DMS 273 (cell line): Measurements from ENCODE around the gene SPHKAP.
A peak's percentile ranks its signal among the peaks of the same experiment; 100 is the strongest.
"Not testable (repeated sequence)": the region's sequence is repeated elsewhere in the genome, so short reads cannot be mapped to it uniquely, and the experiment has no call there.

ENCODE experiments used
- DNase-seq: peaks from one replicate; lab custom pipeline; 2025; ENCODE audit not compliant: unreplicated experiment; lab: John Stamatoyannopoulos, UW

Gene SPHKAP

DNA sequence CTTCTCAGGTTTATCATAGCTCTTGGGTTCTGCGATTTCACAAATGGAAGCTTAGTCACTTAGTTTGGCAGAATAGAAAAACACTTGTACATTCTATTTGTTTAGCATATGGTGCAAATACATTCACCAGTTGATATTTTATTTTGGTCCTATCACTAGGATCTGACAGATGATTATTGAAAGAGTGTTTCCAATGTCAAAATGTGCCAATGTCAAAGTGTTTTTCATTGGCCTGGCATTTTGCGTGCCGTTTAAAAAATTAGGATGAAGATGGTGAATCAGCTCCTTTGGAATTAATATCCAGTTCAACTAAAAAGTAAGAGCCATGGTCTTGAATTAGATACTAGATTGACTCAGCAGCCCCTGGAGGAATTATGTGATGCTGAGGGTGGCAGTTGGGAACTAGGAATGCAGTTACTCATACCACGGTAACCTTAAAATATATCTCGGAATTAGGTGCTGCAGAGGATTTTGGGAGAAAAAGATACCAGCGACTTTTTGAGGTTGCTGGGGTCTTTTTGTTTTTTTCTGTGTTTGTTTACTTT lies 87.0 kb downstream of the SPHKAP start:
- DNase-seq = no peak

- DNase-seq = no peak
Measured at GRCh38 chr2:228092056-228092455, 89.4 kb downstream of the SPHKAP start.

DNA sequence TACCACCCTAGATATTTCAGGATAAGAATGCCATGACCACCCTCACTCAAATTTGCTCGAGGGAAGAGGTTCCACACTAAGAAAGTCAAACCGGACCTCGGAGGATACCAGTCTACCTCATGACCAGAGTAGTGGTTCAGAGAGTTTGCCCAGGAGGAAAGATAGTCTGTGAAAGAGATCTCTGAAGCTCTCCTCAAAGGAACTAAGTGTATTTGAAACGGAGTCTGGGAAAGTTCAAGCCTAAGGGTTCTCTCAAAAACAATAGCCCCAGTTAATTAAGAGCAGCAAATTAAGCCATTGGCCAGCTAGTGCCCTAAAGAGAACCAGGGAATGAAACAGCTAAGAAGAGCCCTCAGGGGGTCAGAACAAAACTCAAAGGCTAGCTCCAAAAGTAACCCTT lies 94.9 kb downstream of the SPHKAP start:
- no peak for DNase-seq

GRCh38 chr2:228084717-228085116 lies 96.8 kb downstream of the SPHKAP start:
- DNase-seq = no peak

DNA sequence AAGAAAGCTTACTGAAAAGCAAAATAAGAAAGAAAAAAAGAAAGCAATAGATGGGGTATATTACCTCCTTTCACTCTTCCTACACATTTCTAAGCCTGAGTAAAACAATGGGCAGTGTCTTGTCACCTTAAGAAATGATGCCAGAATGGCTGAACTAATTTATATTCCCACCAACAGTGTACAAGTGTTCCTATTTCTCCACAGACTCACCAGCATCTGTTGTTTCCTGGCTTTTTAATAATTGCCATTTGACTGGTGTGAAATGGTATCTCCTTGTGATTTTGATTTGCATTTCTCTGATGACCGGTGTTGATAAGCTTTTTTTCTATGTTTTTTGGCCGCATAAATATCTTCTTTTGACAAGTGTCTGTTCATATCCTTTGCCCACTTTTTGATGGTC lies 98.4 kb downstream of the SPHKAP start:
- DNase-seq = no peak

- DNase-seq = no peak
Measured at GRCh38 chr2:228082571-228082970, 98.9 kb downstream of the SPHKAP start.

DNA sequence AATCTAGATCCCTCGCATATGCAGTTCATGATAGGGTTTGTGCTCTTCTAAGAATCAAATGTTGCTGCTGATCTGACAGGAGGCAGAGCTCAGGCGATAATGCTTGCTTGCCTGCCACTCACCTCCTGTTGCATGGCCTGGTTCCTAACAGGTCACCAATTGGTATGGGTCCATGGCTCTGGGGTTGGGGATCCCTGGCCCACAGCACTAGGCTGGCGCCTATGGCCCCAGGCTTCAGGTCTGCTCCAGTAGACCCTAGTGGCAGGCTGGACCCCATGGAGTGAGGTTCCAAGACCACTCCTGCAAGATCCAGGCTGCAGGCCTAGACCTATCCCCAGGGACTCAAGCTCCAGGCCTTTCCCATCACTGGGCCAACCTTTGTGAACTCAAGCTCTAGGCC lies 102.3 kb downstream of the SPHKAP start:
- DNase-seq = no peak

- not testable (repeated sequence) for DNase-seq
Measured at GRCh38 chr2:228076695-228077094, 104.8 kb downstream of the SPHKAP start.

- DNase-seq = no peak
Measured at GRCh38 chr2:228072669-228073068, 108.8 kb downstream of the SPHKAP start.

DNA sequence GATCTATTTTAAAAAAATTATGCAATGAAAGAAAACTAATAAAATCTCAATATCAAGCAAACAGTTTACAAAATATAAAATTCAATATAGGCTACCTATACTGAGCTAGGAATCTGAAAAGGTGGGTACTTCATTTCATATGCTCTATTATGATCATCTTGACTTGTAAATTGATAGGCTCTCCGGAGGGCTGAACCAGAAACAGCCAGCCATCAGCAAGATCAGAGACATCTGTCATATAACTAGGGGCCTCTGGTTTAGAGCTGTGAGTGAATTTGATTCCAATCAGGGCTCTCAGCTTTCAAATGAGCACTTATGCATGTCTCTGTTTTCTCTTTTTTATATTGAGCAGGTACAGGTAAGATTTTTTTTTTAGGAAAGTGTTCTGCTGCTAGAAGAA lies 114.2 kb downstream of the SPHKAP start:
- DNase-seq = peak; percentile 7

DNA sequence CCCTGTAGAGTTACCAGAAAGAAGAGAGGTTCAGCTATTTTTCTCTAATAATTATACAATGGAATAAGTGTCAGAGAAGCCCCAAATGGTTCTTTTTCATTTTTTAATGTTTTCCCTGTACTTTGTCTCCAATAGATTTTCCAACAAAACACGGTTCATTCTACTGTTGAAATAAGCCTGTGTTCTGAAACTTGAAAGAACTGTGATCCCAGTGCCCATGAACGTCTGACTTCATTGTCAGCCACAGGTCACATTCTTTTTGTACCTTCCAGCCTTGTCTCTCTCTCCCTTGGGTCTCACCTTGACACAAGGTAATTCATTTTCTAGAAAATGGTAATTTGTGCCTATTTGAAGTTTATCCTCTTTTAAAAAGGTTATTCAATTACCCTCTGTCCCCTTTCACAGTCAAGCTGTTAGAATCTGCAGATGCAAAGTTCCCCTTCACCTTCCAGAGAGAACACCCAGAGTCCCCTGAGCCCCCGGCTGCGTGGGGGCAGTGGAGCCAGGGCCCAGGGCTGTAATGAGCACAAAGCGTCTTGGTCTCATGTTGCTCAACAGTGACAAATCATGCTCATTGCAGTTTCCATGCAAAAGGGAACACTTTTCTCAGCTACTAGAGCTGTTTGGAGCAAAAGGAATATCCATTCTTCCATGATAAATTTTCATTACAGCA lies 115.2 kb downstream of the SPHKAP start:
- DNase-seq = no peak

GRCh38 chr2:228065686-228066085 lies 115.8 kb downstream of the SPHKAP start:
- no peak for DNase-seq

DNA sequence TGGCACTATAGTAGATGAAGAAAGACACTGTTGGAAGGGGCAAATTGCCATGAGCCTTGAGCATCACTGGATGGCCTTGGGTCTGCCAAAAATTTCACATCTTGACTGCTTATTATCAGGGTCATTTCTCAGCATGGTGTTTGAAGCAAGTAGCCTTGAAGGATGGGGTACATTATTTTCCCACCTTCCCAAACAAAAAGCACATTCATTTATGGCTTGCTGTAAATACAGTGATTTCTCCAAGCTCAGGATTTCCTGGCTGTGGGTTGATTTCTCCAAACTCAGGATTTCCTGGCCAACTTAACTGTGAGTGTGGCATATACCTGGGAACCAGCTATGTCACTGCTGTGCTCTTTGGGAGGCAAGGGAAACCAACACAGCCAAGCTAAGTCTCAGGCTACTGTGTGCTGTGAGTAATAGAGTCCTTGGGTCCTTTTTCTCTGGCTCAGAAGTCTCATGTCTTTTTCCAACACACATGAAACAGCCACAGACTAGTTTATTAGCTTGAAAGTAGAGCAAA lies 116.6 kb downstream of the SPHKAP start:
- no peak for DNase-seq

- DNase-seq = no peak
Measured at GRCh38 chr2:228064024-228064423, 117.5 kb downstream of the SPHKAP start.

DNA sequence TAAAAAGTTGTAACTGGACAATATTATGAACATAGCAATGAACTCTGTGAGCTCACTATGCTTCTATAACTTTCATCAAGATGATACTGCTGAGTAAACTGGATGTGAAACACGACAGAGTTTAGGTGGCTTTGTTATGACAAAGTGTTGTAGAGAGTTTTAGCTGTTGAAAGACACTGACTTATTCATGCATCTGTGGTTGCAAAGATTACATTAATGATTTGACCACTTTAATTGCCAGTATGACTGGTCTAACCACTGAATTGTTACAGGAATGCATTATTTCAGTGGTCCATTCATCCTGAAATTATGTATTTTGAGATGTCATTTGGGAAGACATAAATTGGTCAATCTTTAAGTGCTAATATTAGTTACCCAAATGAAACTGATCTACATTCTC lies 117.9 kb downstream of the SPHKAP start:
- DNase-seq = no peak

DNA sequence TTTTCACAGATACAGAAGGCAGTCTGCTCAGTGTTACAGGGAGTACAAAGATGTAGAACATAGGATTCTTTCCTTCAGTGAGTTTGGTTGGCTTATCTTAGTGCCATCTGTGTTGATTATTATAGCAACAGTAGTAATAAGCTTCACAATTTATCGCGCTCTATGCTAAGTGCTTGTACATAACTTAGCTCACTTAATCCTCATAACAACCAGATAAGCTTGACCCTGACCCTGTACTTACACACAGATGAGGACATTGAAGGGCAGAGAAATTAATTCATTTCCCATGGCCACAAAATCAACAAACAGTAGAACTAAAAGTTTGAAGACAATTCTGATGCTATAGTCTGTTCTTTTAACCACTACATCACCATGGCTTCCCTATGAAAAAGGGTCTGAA lies 121.8 kb downstream of the SPHKAP start:
- no peak for DNase-seq

DNA sequence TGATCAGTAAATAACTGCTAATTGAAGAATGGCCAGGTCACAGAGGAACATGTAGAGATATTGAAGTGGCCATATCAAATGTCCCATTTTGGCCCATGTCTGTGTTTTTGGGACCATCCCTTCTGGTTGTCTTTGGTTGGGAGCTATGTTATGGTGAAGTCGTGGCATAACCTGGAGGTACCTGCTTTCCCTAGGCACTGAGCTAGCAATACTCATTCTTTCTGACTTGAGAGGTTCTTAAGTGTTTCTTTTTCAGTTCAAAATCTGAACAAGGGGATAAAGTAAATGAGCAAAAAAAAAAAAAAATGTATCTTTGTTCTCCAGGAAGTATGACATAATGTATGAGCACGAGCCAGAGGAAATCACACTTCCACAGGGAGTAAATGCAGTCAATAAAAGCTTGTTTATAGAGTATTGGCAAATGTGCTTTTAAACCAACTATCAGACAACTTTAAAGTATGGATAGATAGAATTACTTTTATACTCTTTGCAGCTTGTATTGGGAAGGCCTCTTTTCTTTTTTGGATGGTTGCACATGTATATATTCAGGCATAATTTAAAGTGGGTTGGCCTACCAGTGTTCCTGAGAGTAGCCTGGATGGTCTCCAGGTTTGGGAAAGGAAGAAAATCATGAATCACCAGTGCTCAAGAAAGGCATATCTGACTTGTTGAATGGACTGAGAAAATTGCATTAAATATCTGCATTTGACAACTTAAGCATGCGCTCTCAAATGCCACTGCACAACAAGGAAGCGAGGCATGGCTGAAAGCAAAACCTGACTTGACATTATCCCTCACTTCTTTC lies 125.0 kb downstream of the SPHKAP start:
- no peak for DNase-seq

DNA sequence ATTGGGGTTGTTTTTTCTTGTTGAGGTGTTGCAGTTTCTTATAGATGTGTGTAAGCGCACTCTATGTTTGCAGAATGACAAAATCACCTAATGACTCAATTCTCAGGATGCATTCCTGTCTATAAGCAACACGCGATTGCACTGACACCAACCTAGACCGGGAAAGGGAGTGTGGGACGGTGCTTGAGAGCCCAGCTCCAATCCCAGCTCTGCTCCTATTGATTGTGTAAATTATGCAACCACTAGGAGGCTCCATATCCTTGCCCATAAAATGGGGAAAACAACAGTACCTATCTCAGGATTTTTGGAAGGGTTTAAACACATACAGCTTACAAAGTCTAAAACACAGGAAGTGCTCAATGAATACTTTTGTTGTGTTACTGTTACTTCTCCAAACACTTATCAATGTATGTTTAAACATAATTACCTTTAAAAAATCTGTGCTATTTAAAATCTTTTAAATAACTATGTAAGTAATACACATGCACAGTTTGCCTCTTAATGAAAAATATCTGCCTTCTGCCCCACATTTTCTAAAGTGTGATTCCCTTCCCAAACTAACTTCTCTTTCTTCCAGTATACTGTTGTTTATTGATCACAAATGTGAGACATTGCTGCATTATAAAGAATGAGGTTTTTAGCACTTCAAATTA lies 132.5 kb downstream of the SPHKAP start:
- peak; percentile 81 for DNase-seq

DNA sequence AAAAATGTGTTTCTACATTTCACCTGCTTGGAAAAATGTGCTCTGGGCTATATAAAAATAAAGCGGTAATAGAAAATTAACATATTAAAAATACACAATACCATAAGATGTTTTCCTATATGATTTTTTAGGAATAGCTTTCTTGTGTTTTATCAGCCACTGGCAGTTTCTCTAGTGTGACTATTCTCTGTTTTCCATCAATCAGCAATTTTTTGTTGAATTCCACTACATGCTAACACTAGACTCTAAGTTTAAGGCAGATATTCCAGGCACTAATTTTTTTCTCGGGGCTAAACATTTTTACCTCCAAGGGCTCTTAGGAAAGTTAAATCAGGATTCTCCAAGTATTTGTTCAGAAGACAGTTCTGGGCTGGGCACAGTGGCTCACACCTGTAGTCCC lies 140.5 kb downstream of the SPHKAP start:
- no peak for DNase-seq

DNA sequence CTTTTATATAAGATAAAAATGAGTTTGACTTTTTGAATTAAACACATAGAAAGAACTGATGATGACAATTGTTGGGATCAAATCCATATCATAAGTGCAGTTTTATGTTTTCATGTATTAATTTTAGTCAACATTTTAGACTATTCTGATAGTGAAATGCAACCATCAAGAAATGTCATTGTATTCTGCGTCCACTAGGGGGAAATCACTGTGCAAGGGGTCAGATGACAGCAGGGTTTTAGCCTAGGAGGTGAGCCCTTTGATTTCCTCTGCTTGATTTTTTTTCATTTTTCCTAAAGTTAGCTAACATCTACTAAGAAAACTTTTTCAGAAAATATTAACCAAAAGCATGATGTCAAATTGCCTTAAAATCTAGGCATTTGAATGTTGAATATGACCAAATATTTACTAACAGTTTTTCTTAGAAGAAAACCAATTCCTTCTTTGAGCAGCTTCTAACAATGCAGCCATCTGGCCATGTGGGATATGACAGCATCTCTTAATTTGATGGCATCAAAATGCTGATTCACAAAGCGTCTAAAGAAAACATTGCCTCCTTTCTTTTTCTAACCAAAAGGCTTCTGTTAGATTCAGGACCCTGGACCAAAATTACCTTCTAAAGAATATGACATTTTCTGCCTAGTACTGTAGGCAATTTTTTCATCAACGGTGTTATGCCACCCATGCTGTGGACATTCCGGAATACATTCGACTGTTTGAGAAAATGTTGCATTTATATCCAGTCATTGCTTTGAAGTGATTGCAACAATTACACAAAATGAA lies 141.5 kb downstream of the SPHKAP start:
- DNase-seq = peak; percentile 77

GRCh38 chr2:228038967-228039366 lies 142.5 kb downstream of the SPHKAP start:
- peak; percentile 28 for DNase-seq
